ENCODE measurements around the gene TTF1.

GRCh38 chr9:132413926-132414325 lies 7.3 kb upstream of the TTF1 start:
- TF ChIP-seq, protein P1, sequence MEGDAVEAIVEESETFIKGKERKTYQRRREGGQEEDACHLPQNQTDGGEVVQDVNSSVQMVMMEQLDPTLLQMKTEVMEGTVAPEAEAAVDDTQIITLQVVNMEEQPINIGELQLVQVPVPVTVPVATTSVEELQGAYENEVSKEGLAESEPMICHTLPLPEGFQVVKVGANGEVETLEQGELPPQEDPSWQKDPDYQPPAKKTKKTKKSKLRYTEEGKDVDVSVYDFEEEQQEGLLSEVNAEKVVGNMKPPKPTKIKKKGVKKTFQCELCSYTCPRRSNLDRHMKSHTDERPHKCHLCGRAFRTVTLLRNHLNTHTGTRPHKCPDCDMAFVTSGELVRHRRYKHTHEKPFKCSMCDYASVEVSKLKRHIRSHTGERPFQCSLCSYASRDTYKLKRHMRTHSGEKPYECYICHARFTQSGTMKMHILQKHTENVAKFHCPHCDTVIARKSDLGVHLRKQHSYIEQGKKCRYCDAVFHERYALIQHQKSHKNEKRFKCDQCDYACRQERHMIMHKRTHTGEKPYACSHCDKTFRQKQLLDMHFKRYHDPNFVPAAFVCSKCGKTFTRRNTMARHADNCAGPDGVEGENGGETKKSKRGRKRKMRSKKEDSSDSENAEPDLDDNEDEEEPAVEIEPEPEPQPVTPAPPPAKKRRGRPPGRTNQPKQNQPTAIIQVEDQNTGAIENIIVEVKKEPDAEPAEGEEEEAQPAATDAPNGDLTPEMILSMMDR (IDR thresholded peaks at IDR 0.05): no peak
- no peak for TF ChIP-seq POLR2A (IDR thresholded peaks at IDR 0.05)

All from lower leg skin (tissue), 3 donors.